K562 (cell line): ENCODE results near the gene DCTN2. TPM values are rescaled to one million over a fixed set of nuclear protein-coding genes. Genes with fewer than 3 reads are reported as not detected.

ENCODE experiments used
- ATF7 ChIP-seq: fragments of 450-650 bp; IDR thresholded peaks from 2 replicates; pipeline ENCODE4 v1.7.1; 2014; ENCODE audit warnings: mild to moderate bottlenecking, moderate library complexity
- EP400 ChIP-seq: fragments of 450-650 bp; IDR thresholded peaks from 2 replicates; pipeline ENCODE4 v1.6.1; 2017; ENCODE audit warnings: antibody characterized with exemption, mild to moderate bottlenecking, moderate library complexity
- GABPB1 ChIP-seq: sonication (generic); formaldehyde crosslinking; IDR thresholded peaks from 2 replicates; pipeline ENCODE4 v1.8.0; 2022; ENCODE audit warnings: mild to moderate bottlenecking, missing genetic modification reagents
- KAT8 ChIP-seq: fragments of 450-650 bp; IDR thresholded peaks from 2 replicates; pipeline ENCODE4 v1.6.1; 2016; ENCODE audit warnings: low read depth, mild to moderate bottlenecking
- KDM4B ChIP-seq, 2 experiments: fragments of 450-650 bp in 1 of 2; sonication (generic) in 1 of 2; IDR thresholded peaks; 2 replicates each; pipeline ENCODE4 v1.6.1; 2016 to 2017; ENCODE audit warnings: borderline replicate concordance in 2 of 2, antibody characterized with exemption in 1 of 2, low read depth in 1 of 2, mild to moderate bottlenecking in 1 of 2
- MCM7 ChIP-seq, 2 experiments: fragments of 450-650 bp; IDR thresholded peaks; 2 replicates each; pipeline ENCODE4 v1.6.1; 2016 to 2018
- MECOM ChIP-seq: fragments of 250-450 bp; sonication (Bioruptor Pico); IDR thresholded peaks from 2 replicates; pipeline ENCODE4 v1.8.0; 2022; ENCODE audit warnings: inconsistent platforms
- MIER1 ChIP-seq: fragments of 450-650 bp; IDR thresholded peaks from 2 replicates; pipeline ENCODE4 v1.6.1; 2016; ENCODE audit warnings: antibody characterized with exemption, mild to moderate bottlenecking, low read depth
- STAG1 ChIP-seq: sonication (generic); formaldehyde crosslinking; IDR thresholded peaks from 2 replicates; pipeline ENCODE4 v1.5.0; 2020; ENCODE audit warnings: missing genetic modification reagents, borderline replicate concordance
- TBP ChIP-seq: optimal IDR thresholded peaks from 2 replicates; pipeline ENCODE3; 2011; ENCODE audit warnings: low read depth, low read length, improper control_type of control experiment
- WHSC1 ChIP-seq: IDR thresholded peaks from one replicate; pipeline ENCODE4 v1.6.1; 2012; ENCODE audit warnings: low read length, control low read depth, inconsistent platforms
- ZBTB8A ChIP-seq: fragments of 450-650 bp; IDR thresholded peaks from 2 replicates; pipeline ENCODE4 v1.6.1; 2018; ENCODE audit warnings: mild to moderate bottlenecking, moderate library complexity; ENCODE audit not compliant: partially characterized antibody
- ZKSCAN1 ChIP-seq: fragments of 150-350 bp; IDR thresholded peaks from 2 replicates; pipeline ENCODE4 v1.6.1; 2016; ENCODE audit warnings: low read depth, low read length
- ZNF311 ChIP-seq: fragments of 250-450 bp; sonication (Bioruptor Pico); IDR thresholded peaks from 2 replicates; pipeline ENCODE4 v1.4.0; 2020; ENCODE audit warnings: mild to moderate bottlenecking, moderate library complexity
- polyA plus RNA-seq, 8 experiments: library from polyadenylated mRNA; depleted of rRNA in 4 of 8; stranded (reverse) in 5 of 8; unstranded in 3 of 8; fragments of >200 nt; fragmentation: Nextera tagmentation in 2 of 8; fragmentation: Illumina TruSeq in 1 of 8; extraction: Ambion mirVana in 2 of 8; extraction: Trizol in 1 of 8; gene quantifications; 2 replicates each; pipeline versions ENCODE4 v1.2.1 to v1.2.3, GENCODE V29; 2011 to 2014; ENCODE audit warnings: inconsistent platforms in 1 of 8, missing spikeins in 1 of 8
- total RNA-seq, 7 experiments: library from RNA; depleted of rRNA in 6 of 7; stranded (reverse); fragments of >200 nt in 6 of 7; fragmentation: Illumina TruSeq in 2 of 7; extraction: Trizol in 2 of 7; gene quantifications; 2 replicates each; pipeline versions ENCODE4 v1.2.1 to v1.2.3, GENCODE V29; 2011 to 2021; ENCODE audit warnings: low replicate concordance in 1 of 7
- TF ChIP-seq, protein P1 (sequence below), 2 experiments: fragments of 450-650 bp in 1 of 2; sonication (generic) in 1 of 2; formaldehyde crosslinking; conservative IDR thresholded peaks; 2 replicates each; pipeline versions ENCODE4 v1.4.0 to v1.8.1; 2020 to 2022; ENCODE audit warnings: mild to moderate bottlenecking in 1 of 2, missing genetic modification reagents in 1 of 2
- TF ChIP-seq, protein P2 (sequence below): IDR thresholded peaks from 2 replicates; pipeline ENCODE4 v1.6.1; 2011; ENCODE audit not compliant: insufficient read length; ENCODE audit errors: extremely low read depth
- TF ChIP-seq, protein P3 (sequence below): fragments of 250-450 bp; sonication (Bioruptor Pico); IDR thresholded peaks from 2 replicates; pipeline ENCODE4 v1.8.0; 2021; ENCODE audit warnings: borderline replicate concordance, mild to moderate bottlenecking, moderate library complexity; ENCODE audit not compliant: poor library complexity, severe bottlenecking
- TF ChIP-seq, protein P4 (sequence below): IDR thresholded peaks from 2 replicates; pipeline ENCODE4 v1.6.1; 2011; ENCODE audit warnings: borderline replicate concordance, low read depth, mild to moderate bottlenecking, moderate library complexity, low read length; ENCODE audit not compliant: insufficient read depth, poor library complexity, severe bottlenecking
- TF ChIP-seq, protein P5 (sequence below): fragments of 450-650 bp; formaldehyde crosslinking; IDR thresholded peaks from 2 replicates; pipeline ENCODE4 v1.4.0; 2020; ENCODE audit warnings: mild to moderate bottlenecking, moderate library complexity

DCTN2 gene
- total and polyA plus RNA-seq, 9 of the 15 experiments (the other 6 are each of a cell fraction or from before 2014, with no cell fraction given), result 43.6 to 270 (median 125) TPM

- TF ChIP-seq, protein P1, sequence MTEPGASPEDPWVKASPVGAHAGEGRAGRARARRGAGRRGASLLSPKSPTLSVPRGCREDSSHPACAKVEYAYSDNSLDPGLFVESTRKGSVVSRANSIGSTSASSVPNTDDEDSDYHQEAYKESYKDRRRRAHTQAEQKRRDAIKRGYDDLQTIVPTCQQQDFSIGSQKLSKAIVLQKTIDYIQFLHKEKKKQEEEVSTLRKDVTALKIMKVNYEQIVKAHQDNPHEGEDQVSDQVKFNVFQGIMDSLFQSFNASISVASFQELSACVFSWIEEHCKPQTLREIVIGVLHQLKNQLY (CRISPR knock-in tag; conservative IDR thresholded peaks at IDR 0.05), result peak in 1 of 2 experiments; percentile 7; a peak in 1 of 4 replicates
- TF ChIP-seq KDM4B (IDR thresholded peaks at IDR 0.05; ENCODE audit: borderline replicate concordance in 2 of 2, low read depth in 1 of 2), result peak in 1 of 2 experiments; percentile 88; a peak in 2 of 4 replicates
- TF ChIP-seq WHSC1, result no peak
- TF ChIP-seq ATF7, result peak; percentile 84
- TF ChIP-seq MIER1, result no peak
- TF ChIP-seq, protein P2, sequence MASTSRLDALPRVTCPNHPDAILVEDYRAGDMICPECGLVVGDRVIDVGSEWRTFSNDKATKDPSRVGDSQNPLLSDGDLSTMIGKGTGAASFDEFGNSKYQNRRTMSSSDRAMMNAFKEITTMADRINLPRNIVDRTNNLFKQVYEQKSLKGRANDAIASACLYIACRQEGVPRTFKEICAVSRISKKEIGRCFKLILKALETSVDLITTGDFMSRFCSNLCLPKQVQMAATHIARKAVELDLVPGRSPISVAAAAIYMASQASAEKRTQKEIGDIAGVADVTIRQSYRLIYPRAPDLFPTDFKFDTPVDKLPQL, result no peak
- no peak for TF ChIP-seq ZBTB8A
- TF ChIP-seq GABPB1 (CRISPR knock-in tag), result peak; percentile 63; the same call in 1 of the 2 replicates
- peak; percentile 92 for TF ChIP-seq EP400
- TF ChIP-seq ZNF311 (CRISPR knock-in tag), result no peak
- peak; percentile 68 for TF ChIP-seq TBP
- TF ChIP-seq, protein P3, sequence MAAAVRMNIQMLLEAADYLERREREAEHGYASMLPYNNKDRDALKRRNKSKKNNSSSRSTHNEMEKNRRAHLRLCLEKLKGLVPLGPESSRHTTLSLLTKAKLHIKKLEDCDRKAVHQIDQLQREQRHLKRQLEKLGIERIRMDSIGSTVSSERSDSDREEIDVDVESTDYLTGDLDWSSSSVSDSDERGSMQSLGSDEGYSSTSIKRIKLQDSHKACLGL (CRISPR knock-in tag), result peak; percentile 66
- TF ChIP-seq, protein P4, sequence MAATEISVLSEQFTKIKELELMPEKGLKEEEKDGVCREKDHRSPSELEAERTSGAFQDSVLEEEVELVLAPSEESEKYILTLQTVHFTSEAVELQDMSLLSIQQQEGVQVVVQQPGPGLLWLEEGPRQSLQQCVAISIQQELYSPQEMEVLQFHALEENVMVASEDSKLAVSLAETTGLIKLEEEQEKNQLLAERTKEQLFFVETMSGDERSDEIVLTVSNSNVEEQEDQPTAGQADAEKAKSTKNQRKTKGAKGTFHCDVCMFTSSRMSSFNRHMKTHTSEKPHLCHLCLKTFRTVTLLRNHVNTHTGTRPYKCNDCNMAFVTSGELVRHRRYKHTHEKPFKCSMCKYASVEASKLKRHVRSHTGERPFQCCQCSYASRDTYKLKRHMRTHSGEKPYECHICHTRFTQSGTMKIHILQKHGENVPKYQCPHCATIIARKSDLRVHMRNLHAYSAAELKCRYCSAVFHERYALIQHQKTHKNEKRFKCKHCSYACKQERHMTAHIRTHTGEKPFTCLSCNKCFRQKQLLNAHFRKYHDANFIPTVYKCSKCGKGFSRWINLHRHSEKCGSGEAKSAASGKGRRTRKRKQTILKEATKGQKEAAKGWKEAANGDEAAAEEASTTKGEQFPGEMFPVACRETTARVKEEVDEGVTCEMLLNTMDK, result peak; percentile 4
- TF ChIP-seq MECOM (CRISPR knock-in tag), result no peak
- TF ChIP-seq KAT8, result no peak
- TF ChIP-seq ZKSCAN1, result 0 out of 2 replicates have a peak, but pooled peaks have one; percentile 16
- TF ChIP-seq STAG1 (CRISPR knock-in tag), result no peak
- TF ChIP-seq, protein P5, sequence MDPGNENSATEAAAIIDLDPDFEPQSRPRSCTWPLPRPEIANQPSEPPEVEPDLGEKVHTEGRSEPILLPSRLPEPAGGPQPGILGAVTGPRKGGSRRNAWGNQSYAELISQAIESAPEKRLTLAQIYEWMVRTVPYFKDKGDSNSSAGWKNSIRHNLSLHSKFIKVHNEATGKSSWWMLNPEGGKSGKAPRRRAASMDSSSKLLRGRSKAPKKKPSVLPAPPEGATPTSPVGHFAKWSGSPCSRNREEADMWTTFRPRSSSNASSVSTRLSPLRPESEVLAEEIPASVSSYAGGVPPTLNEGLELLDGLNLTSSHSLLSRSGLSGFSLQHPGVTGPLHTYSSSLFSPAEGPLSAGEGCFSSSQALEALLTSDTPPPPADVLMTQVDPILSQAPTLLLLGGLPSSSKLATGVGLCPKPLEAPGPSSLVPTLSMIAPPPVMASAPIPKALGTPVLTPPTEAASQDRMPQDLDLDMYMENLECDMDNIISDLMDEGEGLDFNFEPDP (CRISPR knock-in tag), result no peak
- TF ChIP-seq MCM7 (IDR thresholded peaks at IDR 0.05), result no peak
These were observed 24.7 kb downstream of the DCTN2 start, which contains the start of gene MBD6 (continued) for GRCh38 chr12:57522011-57522886.
